Measurements from ENCODE around the gene SRA1.

The SRA1 gene

GRCh38 chr5:140545606-140546005 is 11.7 kb downstream of the SRA1 start:
- peaks cover 26% of the 10 kb centered on the region for H3K4me1 ChIP-seq (ENCODE audit: control insufficient read depth, insufficient read depth, low read depth, low read length)
- H4K91ac ChIP-seq (ENCODE audit: low read length) = no peak overlapping the region
- H2BK15ac ChIP-seq (ENCODE audit: low read depth, poor library complexity, severe bottlenecking) = no peak overlapping the region
- no peak overlapping the region for H2AK5ac ChIP-seq (ENCODE audit: low read length, severe bottlenecking)
- H3K4me2 ChIP-seq (ENCODE audit: low read length, poor library complexity, severe bottlenecking) = no peak overlapping the region
- no peak overlapping the region for H3K23ac ChIP-seq (ENCODE audit: low read length in 2 of 2)
- no peaks in the 10 kb centered on the region for H3K27me3 ChIP-seq (ENCODE audit: control insufficient read depth in 1 of 2, insufficient read depth in 1 of 2, low read length in 2 of 2)
- no peak overlapping the region for H2BK120ac ChIP-seq (ENCODE audit: low read depth, low read length)
- H3K9ac ChIP-seq (ENCODE audit: low read length) = no peak overlapping the region
- no peak for DNase-seq
- no peak overlapping the region for H2AFZ ChIP-seq (ENCODE audit: low read depth, low read length)
- H3K18ac ChIP-seq (ENCODE audit: low read depth in 1 of 2, low read length in 2 of 2) = no peak overlapping the region
- peaks cover 19 to 60% of the 10 kb centered on the region in 2 experiments for H3K36me3 ChIP-seq (ENCODE audit: control insufficient read depth in 1 of 2, insufficient read depth in 2 of 2, low read depth in 1 of 2, low read length in 2 of 2)
- no peak overlapping the region for H4K8ac ChIP-seq (ENCODE audit: low read length)
- H3K9me3 ChIP-seq (ENCODE audit: control insufficient read depth, low read length) = no peaks in the 10 kb centered on the region
- H2BK5ac ChIP-seq (ENCODE audit: low read depth, low read length, poor library complexity, severe bottlenecking) = no peak overlapping the region
- H3K27ac ChIP-seq (ENCODE audit: low read length, poor library complexity, severe bottlenecking) = no peak overlapping the region
- H3K4ac ChIP-seq (ENCODE audit: low read depth in 1 of 2, low read length in 2 of 2) = no peak overlapping the region
- no peak overlapping the region for H2BK12ac ChIP-seq (ENCODE audit: low read length in 2 of 2)
- WGBS = 95% methylated on average over 10 of the region's 10 CpGs
- peaks cover 16% of the 10 kb centered on the region for H3K79me1 ChIP-seq (replicated peaks; ENCODE audit: low read length, poor library complexity, severe bottlenecking)
- H3K14ac ChIP-seq (ENCODE audit: low read length in 2 of 2) = no peak overlapping the region
- H3K4me3 ChIP-seq (ENCODE audit: insufficient read depth in 1 of 2, low read depth in 1 of 2, low read length in 2 of 2) = no peak overlapping the region

DNA sequence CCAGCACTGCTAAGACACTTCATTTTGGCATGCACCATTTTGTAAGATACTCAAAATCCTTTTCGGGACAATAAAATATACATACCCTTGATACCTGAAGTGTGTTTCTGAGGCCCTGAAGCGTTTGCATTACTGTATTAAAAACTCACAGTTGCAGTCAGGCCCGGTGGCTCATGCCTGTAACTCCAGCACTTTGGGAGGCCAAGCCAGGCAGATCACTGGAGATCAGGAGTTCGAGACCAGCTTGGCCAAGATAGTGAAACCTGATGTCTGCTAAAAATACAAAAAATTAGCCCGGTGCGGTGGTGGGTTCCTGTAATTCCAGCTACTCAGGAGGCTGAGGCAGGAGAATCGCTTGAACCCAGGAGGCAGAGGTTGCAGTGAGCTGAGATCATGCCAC is 12.3 kb downstream of the SRA1 start:
- peaks cover 13 to 60% of the 10 kb centered on the region in 2 experiments for H3K36me3 ChIP-seq (ENCODE audit: control insufficient read depth in 1 of 2, insufficient read depth in 2 of 2, low read depth in 1 of 2, low read length in 2 of 2)
- H3K4me2 ChIP-seq (ENCODE audit: low read length, poor library complexity, severe bottlenecking) = no peak overlapping the region
- H3K4me3 ChIP-seq (ENCODE audit: insufficient read depth in 1 of 2, low read depth in 1 of 2, low read length in 2 of 2) = no peak overlapping the region
- H3K18ac ChIP-seq (ENCODE audit: low read depth in 1 of 2, low read length in 2 of 2) = no peak overlapping the region
- no peak overlapping the region for H3K4ac ChIP-seq (ENCODE audit: low read depth in 1 of 2, low read length in 2 of 2)
- H2BK15ac ChIP-seq (ENCODE audit: low read depth, poor library complexity, severe bottlenecking) = no peak overlapping the region
- no peak overlapping the region for H3K9ac ChIP-seq (ENCODE audit: low read length)
- WGBS = 97% methylated on average over 7 of the region's 7 CpGs
- no peak overlapping the region for H2BK12ac ChIP-seq (ENCODE audit: low read length in 2 of 2)
- no peak overlapping the region for H2AFZ ChIP-seq (ENCODE audit: low read depth, low read length)
- no peak for DNase-seq
- no peak overlapping the region for H2AK5ac ChIP-seq (ENCODE audit: low read length, severe bottlenecking)
- peaks cover 26% of the 10 kb centered on the region for H3K4me1 ChIP-seq (ENCODE audit: control insufficient read depth, insufficient read depth, low read depth, low read length)
- H4K91ac ChIP-seq (ENCODE audit: low read length) = no peak overlapping the region
- H2BK120ac ChIP-seq (ENCODE audit: low read depth, low read length) = no peak overlapping the region
- no peak overlapping the region for H3K27ac ChIP-seq (ENCODE audit: low read length, poor library complexity, severe bottlenecking)
- H3K9me3 ChIP-seq (ENCODE audit: control insufficient read depth, low read length) = no peaks in the 10 kb centered on the region
- H3K23ac ChIP-seq (ENCODE audit: low read length in 2 of 2) = no peak overlapping the region
- H3K27me3 ChIP-seq (ENCODE audit: control insufficient read depth in 1 of 2, insufficient read depth in 1 of 2, low read length in 2 of 2) = no peaks in the 10 kb centered on the region
- peaks cover 13% of the 10 kb centered on the region for H3K79me1 ChIP-seq (replicated peaks; ENCODE audit: low read length, poor library complexity, severe bottlenecking)
- H3K14ac ChIP-seq (ENCODE audit: low read length in 2 of 2) = no peak overlapping the region
- H2BK5ac ChIP-seq (ENCODE audit: low read depth, low read length, poor library complexity, severe bottlenecking) = no peak overlapping the region
- H4K8ac ChIP-seq (ENCODE audit: low read length) = no peak overlapping the region

GRCh38 chr5:140542972-140543371 is 14.3 kb downstream of the SRA1 start:
- Histone ChIP-seq H3K36me3 (ENCODE audit: control insufficient read depth in 1 of 2, insufficient read depth in 2 of 2, low read depth in 1 of 2, low read length in 2 of 2) (peaks cover 2 to 65% of the 10 kb centered on the region in 2 experiments), H3K4me1 (ENCODE audit: control insufficient read depth, insufficient read depth, low read depth, low read length) (peaks cover 12% of the 10 kb centered on the region), H4K8ac (ENCODE audit: low read length) (no peak overlapping the region), H2BK120ac (ENCODE audit: low read depth, low read length) (no peak overlapping the region), H2BK12ac (ENCODE audit: low read length in 2 of 2) (no peak overlapping the region), H3K18ac (ENCODE audit: low read depth in 1 of 2, low read length in 2 of 2) (no peak overlapping the region), H3K79me1 (replicated peaks; ENCODE audit: low read length, poor library complexity, severe bottlenecking) (peaks cover 12% of the 10 kb centered on the region), H3K4me2 (ENCODE audit: low read length, poor library complexity, severe bottlenecking) (no peak overlapping the region), H4K91ac (ENCODE audit: low read length) (no peak overlapping the region), H3K27ac (ENCODE audit: low read length, poor library complexity, severe bottlenecking) (no peak overlapping the region), H3K9me3 (ENCODE audit: control insufficient read depth, low read length) (no peaks in the 10 kb centered on the region), H2BK15ac (ENCODE audit: low read depth, poor library complexity, severe bottlenecking) (no peak overlapping the region), H3K27me3 (ENCODE audit: control insufficient read depth in 1 of 2, insufficient read depth in 1 of 2, low read length in 2 of 2) (no peaks in the 10 kb centered on the region), H2AFZ (ENCODE audit: low read depth, low read length) (no peak overlapping the region), H2BK5ac (ENCODE audit: low read depth, low read length, poor library complexity, severe bottlenecking) (no peak overlapping the region), H2AK5ac (ENCODE audit: low read length, severe bottlenecking) (no peak overlapping the region), H3K14ac (ENCODE audit: low read length in 2 of 2) (no peak overlapping the region), H3K9ac (ENCODE audit: low read length) (no peak overlapping the region), H3K4me3 (ENCODE audit: insufficient read depth in 1 of 2, low read depth in 1 of 2, low read length in 2 of 2) (no peak overlapping the region), H3K4ac (ENCODE audit: low read depth in 1 of 2, low read length in 2 of 2) (no peak overlapping the region), H3K23ac (ENCODE audit: low read length in 2 of 2) (no peak overlapping the region)
- DNase-seq = no peak
- 100% methylated on average over 3 of the region's 5 CpGs for WGBS

- Histone ChIP-seq H2AK5ac (ENCODE audit: low read length, severe bottlenecking) (no peak overlapping the region), H3K23ac (ENCODE audit: low read length in 2 of 2) (no peak overlapping the region), H2BK5ac (ENCODE audit: low read depth, low read length, poor library complexity, severe bottlenecking) (no peak overlapping the region), H3K4ac (ENCODE audit: low read depth in 1 of 2, low read length in 2 of 2) (no peak overlapping the region), H3K27ac (ENCODE audit: low read length, poor library complexity, severe bottlenecking) (no peak overlapping the region), H3K79me1 (replicated peaks; ENCODE audit: low read length, poor library complexity, severe bottlenecking) (peaks cover 10% of the 10 kb centered on the region), H2AFZ (ENCODE audit: low read depth, low read length) (no peak overlapping the region), H4K91ac (ENCODE audit: low read length) (no peak overlapping the region), H3K36me3 (ENCODE audit: control insufficient read depth in 1 of 2, insufficient read depth in 2 of 2, low read depth in 1 of 2, low read length in 2 of 2) (peaks cover 9 to 91% of the 10 kb centered on the region in 2 experiments), H3K14ac (ENCODE audit: low read length in 2 of 2) (no peak overlapping the region), H3K4me2 (ENCODE audit: low read length, poor library complexity, severe bottlenecking) (no peak overlapping the region), H3K9me3 (ENCODE audit: control insufficient read depth, low read length) (no peaks in the 10 kb centered on the region), H2BK120ac (ENCODE audit: low read depth, low read length) (no peak overlapping the region), H2BK15ac (ENCODE audit: low read depth, poor library complexity, severe bottlenecking) (no peak overlapping the region), H3K27me3 (ENCODE audit: control insufficient read depth in 1 of 2, insufficient read depth in 1 of 2, low read length in 2 of 2) (no peaks in the 10 kb centered on the region), H2BK12ac (ENCODE audit: low read length in 2 of 2) (no peak overlapping the region), H3K18ac (ENCODE audit: low read depth in 1 of 2, low read length in 2 of 2) (no peak overlapping the region), H3K9ac (ENCODE audit: low read length) (no peak overlapping the region), H4K8ac (ENCODE audit: low read length) (no peak overlapping the region), H3K4me3 (ENCODE audit: insufficient read depth in 1 of 2, low read depth in 1 of 2, low read length in 2 of 2) (no peak overlapping the region), H3K4me1 (ENCODE audit: control insufficient read depth, insufficient read depth, low read depth, low read length) (no peaks in the 10 kb centered on the region)
- WGBS = 100% methylated on average over 1 of the region's 1 CpG
- DNase-seq = no peak
These were observed 17.0 kb downstream of the SRA1 start for GRCh38 chr5:140540227-140540626.
